ENCODE results near the gene SNRNP70. TPM values are rescaled to one million over a fixed set of nuclear protein-coding genes. Genes with fewer than 3 reads are reported as not detected.

SNRNP70 gene
- total and polyA plus RNA-seq, 2 donors (not counting 3 experiments of a cell fraction or from before 2014, with no cell fraction given): 215 to 300 TPM

- POLR2A ChIA-PET: no interaction called here
- H3K4me2 ChIP-seq (ENCODE audit: insufficient read depth, low read length): no peak overlapping the region
- H3K27ac ChIP-seq (ENCODE audit: insufficient read depth, low read depth, low read length): no peak overlapping the region
- no peaks in the 10 kb centered on the region for H3K4me1 ChIP-seq (ENCODE audit: control insufficient read depth, extremely low read depth, insufficient read depth, low read length)
- dilution Hi-C loops (cut with MboI; ENCODE audit: extremely low pct_ligation_motif_present, low sequenced_read_pairs) (no loop called here), intact Hi-C loops (cut with micrococcal nuclease) (no loop called here)
- CTCF ChIA-PET: interaction anchor here (0.9 to 4.0 kb wide), 2 partner anchors 98 to 107 kb away, joined by 4 to 85 read pairs; no protein-coding TSS in a partner anchor
- no peaks in the 10 kb centered on the region for H3K9me1 ChIP-seq (replicated peaks; ENCODE audit: control insufficient read depth, extremely low read depth, insufficient read depth, low read length)
- no peak overlapping the region for H3K9ac ChIP-seq (replicated peaks; ENCODE audit: extremely low read depth, insufficient read depth, low read length)
- no peaks in the 10 kb centered on the region for H3K9me3 ChIP-seq (replicated peaks; ENCODE audit: control insufficient read depth, insufficient read depth, low read length)
- H4K20me1 ChIP-seq (replicated peaks; ENCODE audit: control insufficient read depth, extremely low read depth, insufficient read depth, low read length): peaks cover 3% of the 10 kb centered on the region
- BruUV-seq (replicated peaks): no TSS peak
- peaks cover 29 to 65% of the 10 kb centered on the region in 2 experiments for H3K36me3 ChIP-seq (ENCODE audit: control insufficient read depth in 2 of 2, extremely low read depth in 1 of 2, insufficient read depth in 2 of 2, low read length in 2 of 2)
- no peak for FAIRE-seq
- no peak for TF ChIP-seq JUN (IDR thresholded peaks at IDR 0.05; ENCODE audit: borderline replicate concordance, insufficient read depth, insufficient read length, low read depth)
- TF ChIP-seq MAX (IDR thresholded peaks at IDR 0.05; ENCODE audit: insufficient read depth, insufficient read length): no peak
- TF ChIP-seq FOS (IDR thresholded peaks at IDR 0.05; ENCODE audit: borderline replicate concordance, insufficient read depth, low read length): no peak
- no peak for TF ChIP-seq MYC (IDR thresholded peaks at IDR 0.05; ENCODE audit: low read depth, low read length)
- DNase-seq (ENCODE audit: low read depth, low spot score): no peak
- no peaks in the 10 kb centered on the region for H3K27me3 ChIP-seq (ENCODE audit: control insufficient read depth in 2 of 2, insufficient read depth in 2 of 2, low read length in 2 of 2)
- no peak overlapping the region for H2AFZ ChIP-seq (ENCODE audit: low read depth, low read length)
- no peak overlapping the region for H3K4me3 ChIP-seq (replicated peaks in 1 of 3; ENCODE audit: insufficient read depth in 1 of 3, low read depth in 1 of 3, low read length in 3 of 3)
- peaks cover 19% of the 10 kb centered on the region for H3K79me2 ChIP-seq (ENCODE audit: control insufficient read depth, insufficient read depth, low read length)
These were observed 15.9 kb downstream of the SNRNP70 start for GRCh38 chr19:49101160-49101559.

GRCh38 chr19:49102303-49102702, 17.1 kb downstream of the SNRNP70 start:
- FAIRE-seq (no peak), DNase-seq (ENCODE audit: low read depth, low spot score) (no peak)
- Histone ChIP-seq H2AFZ (ENCODE audit: low read depth, low read length) (no peak overlapping the region), H3K27me3 (ENCODE audit: control insufficient read depth in 2 of 2, insufficient read depth in 2 of 2, low read length in 2 of 2) (no peaks in the 10 kb centered on the region), H3K4me3 (replicated peaks in 1 of 3; ENCODE audit: insufficient read depth in 1 of 3, low read depth in 1 of 3, low read length in 3 of 3) (no peak overlapping the region), H3K4me2 (ENCODE audit: insufficient read depth, low read length) (no peak overlapping the region), H3K9ac (replicated peaks; ENCODE audit: extremely low read depth, insufficient read depth, low read length) (no peak overlapping the region), H3K9me1 (replicated peaks; ENCODE audit: control insufficient read depth, extremely low read depth, insufficient read depth, low read length) (no peaks in the 10 kb centered on the region), H3K79me2 (ENCODE audit: control insufficient read depth, insufficient read depth, low read length) (peaks cover 19% of the 10 kb centered on the region), H3K27ac (ENCODE audit: insufficient read depth, low read depth, low read length) (no peak overlapping the region), H3K9me3 (replicated peaks; ENCODE audit: control insufficient read depth, insufficient read depth, low read length) (no peaks in the 10 kb centered on the region), H3K4me1 (ENCODE audit: control insufficient read depth, extremely low read depth, insufficient read depth, low read length) (no peaks in the 10 kb centered on the region), H3K36me3 (ENCODE audit: control insufficient read depth in 2 of 2, extremely low read depth in 1 of 2, insufficient read depth in 2 of 2, low read length in 2 of 2) (peaks cover 31 to 68% of the 10 kb centered on the region in 2 experiments), H4K20me1 (replicated peaks; ENCODE audit: control insufficient read depth, extremely low read depth, insufficient read depth, low read length) (peaks cover 3% of the 10 kb centered on the region)
- dilution Hi-C loops (cut with MboI; ENCODE audit: extremely low pct_ligation_motif_present, low sequenced_read_pairs): no loop called here
- CTCF ChIA-PET: interaction anchor here (1.3 kb wide), 1 partner anchor 106 kb away, joined by 3 read pairs; no protein-coding TSS in a partner anchor
- BruUV-seq (replicated peaks): no TSS peak
- intact Hi-C loops (cut with micrococcal nuclease): no loop called here
- POLR2A ChIA-PET: no interaction called here
- no peak for TF ChIP-seq CTCF (IDR thresholded peaks at IDR 0.05; ENCODE audit: extremely low read depth in 1 of 2, insufficient read depth in 1 of 2, low read depth in 1 of 2, low read length in 2 of 2)
- TF ChIP-seq MAX (IDR thresholded peaks at IDR 0.05; ENCODE audit: insufficient read depth, insufficient read length): no peak
- TF ChIP-seq FOS (IDR thresholded peaks at IDR 0.05; ENCODE audit: borderline replicate concordance, insufficient read depth, low read length): no peak
- no peak for TF ChIP-seq MYC (IDR thresholded peaks at IDR 0.05; ENCODE audit: low read depth, low read length)
- TF ChIP-seq JUN (IDR thresholded peaks at IDR 0.05; ENCODE audit: borderline replicate concordance, insufficient read depth, insufficient read length, low read depth): no peak
- no peak for TF ChIP-seq GATA2 (IDR thresholded peaks at IDR 0.05; ENCODE audit: insufficient read depth, insufficient read length, low read depth, low read length)
- no peak for TF ChIP-seq POLR2A (IDR thresholded peaks at IDR 0.05; ENCODE audit: low read depth, low read length)
- no peak for TF ChIP-seq POLR2AphosphoS5 (IDR thresholded peaks at IDR 0.05; ENCODE audit: insufficient read depth, low read depth, low read length)
- TF ChIP-seq EZH2 (IDR thresholded peaks at IDR 0.05; ENCODE audit: borderline replicate concordance, low read depth, low read length, severe bottlenecking): no peak
